Activated CD4-positive, alpha-beta T cell treated with anti-CD3 and anti-CD28 coated beads for 24 hours (primary cell): ENCODE data around the gene MGMT.

Experiments used
- DNase-seq, 2 donors: peaks; one replicate each; pipeline ENCODE4 v3.0.0-alpha.2; 2020; ENCODE audit warnings: low read depth in 2 of 2

The MGMT gene

DNA sequence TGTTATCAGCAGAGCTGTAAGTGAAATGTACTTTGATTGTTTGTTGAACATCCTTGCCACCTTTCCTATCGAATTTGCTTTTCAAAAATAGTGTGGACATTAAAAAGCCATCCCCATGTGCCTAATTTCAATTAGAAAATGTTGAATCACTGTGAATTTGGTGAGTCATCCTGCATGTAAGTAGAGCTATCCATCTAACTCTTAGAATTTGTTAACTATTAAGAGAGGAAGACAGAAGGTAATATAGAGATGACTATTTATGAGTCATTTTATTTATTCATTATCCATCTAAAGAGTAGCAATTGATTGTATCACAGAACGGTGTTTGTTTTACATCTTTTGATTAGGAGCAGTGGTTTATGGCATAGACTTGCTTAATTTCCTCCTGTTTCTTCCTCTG, 154.7 kb downstream of the MGMT start:
- DNase-seq, result no peak

DNA sequence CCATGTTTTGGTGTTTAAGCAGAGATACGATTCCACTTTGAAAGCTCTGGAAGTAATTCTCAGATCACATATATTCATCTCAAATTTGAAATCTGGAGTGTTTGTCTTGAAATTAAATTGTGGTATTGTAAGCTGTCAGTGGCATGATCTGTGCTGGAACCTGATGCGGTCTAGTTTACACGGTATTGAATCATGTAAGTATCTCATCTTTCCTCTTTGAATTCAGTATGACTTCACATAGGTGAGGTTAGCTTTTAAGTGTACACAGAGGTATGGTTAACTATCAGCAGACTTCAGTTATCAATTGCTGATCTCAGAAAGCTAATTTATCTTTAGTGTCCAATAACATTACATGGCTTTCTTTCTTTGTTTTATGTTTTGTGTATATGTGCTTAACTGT, 155.2 kb downstream of the MGMT start:
- DNase-seq, result no peak

DNA sequence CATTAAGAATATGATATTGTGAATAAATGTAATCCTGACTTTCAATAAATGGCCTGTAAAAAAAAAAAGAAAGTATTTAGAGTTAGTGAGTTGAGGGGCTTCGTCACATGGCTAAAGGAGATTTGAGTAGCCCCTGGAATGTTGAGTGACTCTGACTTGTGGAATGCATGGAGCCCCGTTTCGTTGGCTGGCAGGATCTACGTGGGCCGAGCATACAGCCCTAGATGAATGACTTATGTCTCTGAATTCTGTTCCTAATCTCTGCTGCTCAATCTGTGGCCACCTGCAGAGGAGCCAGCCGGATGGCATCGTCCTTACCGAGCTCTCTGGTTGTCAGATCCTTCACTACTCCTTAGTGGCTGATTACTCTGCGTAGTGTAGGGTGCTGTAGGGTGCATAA, 155.7 kb downstream of the MGMT start:
- DNase-seq, result no peak

DNA sequence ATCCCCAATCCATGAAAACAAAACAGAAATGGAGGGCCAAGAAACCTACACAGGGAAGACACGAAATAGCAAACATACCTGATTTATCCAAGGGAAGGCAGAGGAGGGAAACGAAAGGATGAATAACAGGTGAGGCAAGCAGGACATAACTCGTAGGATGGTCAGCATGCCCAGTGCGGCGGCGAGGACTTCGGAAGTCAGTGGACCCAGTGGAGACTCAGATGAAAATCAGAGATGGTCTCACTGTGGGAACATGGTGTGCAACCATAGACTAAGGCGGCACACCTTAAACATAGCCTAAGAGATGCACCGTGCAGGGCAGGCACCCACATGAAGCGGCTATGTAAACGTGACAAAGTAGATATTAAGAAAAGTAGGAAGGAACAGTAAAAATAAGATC, 157.5 kb downstream of the MGMT start:
- no peak for DNase-seq

DNA sequence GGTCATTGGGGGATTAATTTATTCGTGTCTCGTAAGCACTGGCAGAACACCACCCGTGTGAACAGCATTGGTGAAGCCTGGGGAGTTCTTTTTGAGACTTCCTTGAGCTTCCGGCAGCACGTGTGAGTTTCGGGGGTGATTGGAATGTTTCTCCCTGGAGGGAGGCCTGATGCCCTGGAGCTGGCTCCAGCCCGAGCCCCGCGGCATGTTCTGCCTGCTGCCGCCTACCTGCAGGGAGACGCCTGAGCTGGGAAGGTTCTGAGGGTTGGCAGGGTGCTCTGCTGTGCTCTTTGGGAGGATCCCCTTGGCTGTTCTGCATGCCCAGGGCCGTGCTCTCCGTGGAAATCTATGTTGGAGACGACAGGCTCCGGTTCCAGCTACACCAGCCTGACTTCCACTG, 159.3 kb downstream of the MGMT start:
- DNase-seq, result no peak

DNA sequence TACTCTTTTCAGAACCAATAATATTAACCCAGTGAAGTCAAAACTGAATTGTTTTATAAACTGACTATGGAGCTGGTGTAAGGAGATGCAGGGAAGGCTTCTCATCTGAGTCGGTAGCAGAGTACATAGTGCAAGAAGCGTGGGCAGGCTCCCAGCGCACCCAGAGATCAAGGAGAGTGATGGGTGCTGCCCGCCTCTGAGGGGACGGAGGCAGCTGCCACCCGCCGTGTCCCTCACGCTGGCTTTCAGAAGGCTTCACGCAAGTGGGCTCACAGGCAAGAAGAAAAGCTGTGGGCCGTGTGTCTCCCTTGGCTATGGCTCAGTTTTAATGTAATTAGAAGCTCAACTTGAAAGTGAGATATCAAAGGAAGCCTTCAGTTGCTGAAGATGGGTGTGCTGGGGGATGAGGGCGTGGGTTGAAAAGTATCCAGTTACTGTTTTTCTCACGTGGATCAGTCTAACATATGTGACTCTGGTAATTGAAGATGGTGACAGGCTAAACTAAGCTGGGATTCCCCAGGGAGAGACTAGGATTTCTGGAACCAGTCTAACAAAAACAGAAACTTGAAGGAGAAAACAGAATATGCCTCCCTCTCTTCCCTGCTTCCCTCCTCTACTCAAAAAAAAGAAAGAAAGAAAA, 159.9 kb downstream of the MGMT start:
- DNase-seq, result no peak

DNA sequence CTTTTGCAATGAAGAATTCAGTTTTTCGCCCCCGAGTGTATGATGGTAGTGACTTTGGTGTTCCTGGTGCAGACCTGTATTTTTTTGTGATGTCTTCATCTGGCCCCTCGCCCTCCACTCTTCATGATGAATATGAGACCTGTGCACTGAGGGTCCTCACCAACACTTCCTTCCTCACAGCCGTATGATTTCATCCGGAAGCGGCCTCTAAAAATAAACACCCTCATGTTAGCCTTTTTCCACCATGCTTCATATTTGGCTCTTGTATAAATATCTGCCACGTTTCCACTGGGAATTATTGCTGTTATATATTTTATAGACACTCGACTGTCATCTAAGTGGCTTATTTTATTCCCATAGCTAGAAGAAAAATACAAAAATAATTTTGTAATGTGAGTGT, 160.4 kb downstream of the MGMT start:
- DNase-seq, result no peak

DNA sequence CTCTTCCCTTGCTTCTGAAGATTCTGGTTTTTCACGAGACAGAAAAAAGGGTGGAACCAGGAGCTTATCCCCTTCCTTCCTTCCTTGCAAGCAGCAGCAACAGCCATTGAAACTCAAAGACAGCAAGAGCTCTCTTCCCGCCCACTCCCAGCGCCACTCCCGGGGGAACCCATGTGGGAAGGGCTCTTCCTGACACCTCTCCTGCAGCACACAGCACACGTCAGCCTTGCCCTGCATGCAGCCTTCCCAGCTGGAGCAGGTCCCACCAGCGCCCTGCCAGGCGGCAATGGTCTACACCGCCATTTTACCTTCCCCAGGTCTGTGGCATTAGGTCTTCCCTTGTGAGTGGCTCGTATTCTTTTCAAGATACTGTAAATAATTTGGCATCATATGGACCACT, 161.8 kb downstream of the MGMT start:
- no peak for DNase-seq

DNA sequence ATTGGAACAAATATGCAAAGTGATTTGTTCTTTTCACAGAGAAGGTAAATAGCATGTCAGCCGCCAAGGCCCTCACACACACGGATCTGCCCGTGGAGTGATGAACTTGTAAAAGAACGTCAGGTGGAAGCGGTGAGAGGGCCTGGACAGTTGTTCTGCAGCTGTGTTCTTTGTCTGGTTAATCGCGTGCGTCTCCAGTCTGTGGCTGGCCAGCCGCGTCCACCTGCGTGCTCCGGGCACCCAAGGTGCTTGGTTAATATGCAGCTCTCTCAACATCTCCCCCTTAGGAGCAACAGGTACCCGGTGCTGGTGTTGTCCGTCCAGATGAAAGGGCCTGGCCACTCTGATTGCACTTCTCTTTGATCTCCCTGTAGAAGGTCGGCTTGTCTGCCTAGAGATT, 162.9 kb downstream of the MGMT start:
- no peak for DNase-seq

DNA sequence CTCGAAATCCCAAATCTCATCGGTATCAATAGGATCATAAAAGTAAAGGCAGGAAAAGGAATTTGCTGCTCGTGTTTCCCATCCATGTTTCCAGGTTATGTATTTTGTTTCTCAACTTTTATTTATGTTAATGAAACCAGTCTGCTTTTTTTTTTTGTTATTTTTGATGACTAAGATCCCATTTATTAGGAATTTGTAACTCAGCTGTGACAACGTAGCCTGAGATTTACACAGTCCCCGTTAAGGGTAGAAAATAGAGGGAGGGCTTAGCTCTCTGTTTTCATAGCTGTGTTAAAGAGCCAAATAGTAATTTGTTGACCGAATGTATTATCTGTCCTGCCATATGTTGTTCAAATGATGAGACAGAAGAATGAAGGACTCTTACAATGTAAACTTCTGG, 164.0 kb downstream of the MGMT start:
- DNase-seq, result no peak

DNA sequence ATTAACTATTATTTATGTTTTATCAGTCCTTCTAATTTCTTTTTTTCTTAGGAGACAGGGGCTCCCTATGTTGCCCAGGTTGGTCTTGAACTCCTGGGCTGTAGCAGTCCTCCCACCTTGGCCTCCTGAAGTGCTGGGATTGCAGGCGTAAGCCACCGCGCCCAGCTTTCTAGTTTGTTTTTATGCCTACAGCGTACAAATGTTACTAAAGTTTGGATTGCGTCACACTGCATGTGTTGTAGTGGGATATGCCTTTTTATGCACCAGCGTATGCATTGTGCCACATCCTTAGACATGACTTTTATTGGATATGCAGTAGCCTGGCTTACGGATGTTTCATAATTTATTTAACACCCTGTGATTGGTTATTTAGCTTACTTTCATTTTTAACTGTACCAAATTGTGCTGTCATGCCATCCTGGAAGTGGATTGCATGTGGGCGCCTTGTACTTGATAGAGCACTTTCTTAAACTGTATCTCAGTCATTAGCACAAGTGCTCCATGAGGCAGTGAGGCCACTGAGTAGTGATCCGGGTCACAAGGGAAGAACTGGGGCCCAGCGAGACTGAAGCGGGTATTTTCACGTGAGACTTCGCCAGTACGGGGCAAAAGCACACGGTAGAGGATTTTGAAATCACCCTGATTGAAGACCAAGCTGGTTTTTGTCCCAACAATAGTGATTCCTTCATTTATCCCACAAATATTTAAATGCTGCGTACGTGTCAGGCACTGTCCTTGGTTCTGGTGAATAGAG, 165.0 kb downstream of the MGMT start:
- no peak for DNase-seq

DNA sequence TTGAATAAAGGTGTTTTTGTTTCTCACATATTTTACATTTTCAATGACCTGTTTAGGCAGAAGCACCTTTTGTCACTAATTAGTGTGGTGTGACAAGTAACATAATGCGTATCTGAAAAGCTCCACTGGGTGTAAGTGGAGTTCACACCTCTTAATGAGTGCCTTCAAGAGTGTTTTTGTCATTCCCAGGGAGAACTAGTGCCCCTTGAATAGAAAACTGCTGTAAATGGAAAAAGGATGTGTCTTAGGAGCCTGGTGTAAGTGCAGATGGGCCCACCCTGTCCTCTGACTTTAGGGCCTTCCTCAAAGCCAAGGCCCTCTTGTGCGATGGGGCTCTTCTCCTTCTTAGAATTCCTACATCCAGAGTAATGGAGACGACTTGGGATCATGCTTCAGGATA, 170.0 kb downstream of the MGMT start:
- no peak for DNase-seq

DNA sequence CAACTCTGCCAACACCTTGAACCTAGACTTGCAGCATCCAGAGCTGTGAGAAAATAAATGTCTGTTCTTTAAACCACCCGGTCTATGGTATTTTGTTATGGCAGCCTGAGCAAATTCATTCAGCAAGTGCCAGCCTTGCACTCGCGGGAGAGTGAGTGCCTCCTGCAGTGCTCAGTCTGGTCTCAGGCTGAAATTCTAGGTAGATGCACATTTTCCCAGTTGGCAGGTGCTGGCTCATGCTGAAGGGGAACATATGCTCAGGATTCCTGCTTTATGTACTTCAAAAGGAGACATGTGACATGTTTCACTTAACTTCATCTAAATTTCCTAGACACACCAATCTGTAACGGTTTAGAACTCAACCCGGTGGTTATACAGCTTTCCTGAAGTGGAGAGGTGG, 170.8 kb downstream of the MGMT start:
- no peak for DNase-seq

DNA sequence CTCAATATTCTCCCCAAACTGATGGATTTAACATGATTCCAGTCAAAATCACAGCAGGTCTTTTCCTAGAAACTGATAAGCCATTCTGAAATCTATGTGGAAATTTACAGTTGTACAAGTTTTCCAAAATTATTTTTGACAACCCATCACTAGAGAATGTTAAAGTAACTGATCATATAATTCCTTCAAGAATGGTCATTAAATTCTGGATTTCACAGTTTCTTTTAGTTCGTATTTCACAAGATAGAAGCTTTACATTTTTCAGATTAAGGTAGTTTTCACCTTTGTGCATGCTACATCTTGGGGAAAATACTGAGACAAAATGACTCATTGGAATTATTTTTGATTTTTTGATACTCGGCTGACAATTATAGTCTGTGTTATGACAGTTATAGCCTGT, 174.3 kb downstream of the MGMT start:
- DNase-seq, result no peak

DNA sequence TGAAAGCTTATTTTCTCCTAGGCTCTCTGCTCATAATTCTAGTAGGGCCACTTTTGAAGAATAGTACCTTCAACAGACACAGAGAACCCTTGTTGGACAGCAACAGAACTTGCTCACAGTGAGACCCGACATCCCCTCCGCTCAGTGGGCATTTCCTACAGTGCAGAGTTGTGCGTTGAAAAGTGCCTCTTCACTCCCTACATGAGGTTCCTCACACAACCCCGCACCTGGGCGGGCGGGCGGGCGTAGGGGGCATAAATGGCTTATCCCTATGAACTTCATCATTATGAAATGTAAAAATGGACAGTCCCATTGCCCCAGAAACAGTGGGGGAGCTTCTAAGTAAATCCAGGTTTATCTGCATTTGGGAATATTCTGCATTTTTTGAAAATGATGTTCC, 174.9 kb downstream of the MGMT start:
- DNase-seq, result no peak

DNA sequence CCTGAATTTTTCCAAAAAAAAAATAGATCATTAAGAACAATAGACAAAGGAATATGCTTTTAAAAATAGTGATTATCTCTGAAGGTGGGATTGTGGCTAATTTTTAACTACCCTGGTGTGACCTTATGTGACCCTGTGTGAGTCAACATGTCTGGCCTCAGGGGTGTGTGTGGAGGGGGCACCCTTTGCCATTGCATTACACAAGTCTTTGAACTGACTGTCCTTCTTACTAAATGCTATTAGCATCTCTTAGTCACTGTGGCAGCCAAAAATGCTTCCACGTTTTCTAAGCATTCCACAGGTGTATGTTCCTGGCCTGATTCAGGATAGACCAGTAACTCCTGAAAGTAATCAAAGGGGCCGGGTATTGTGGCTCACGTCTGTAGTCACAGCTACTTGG, 175.4 kb downstream of the MGMT start:
- DNase-seq, result no peak

DNA sequence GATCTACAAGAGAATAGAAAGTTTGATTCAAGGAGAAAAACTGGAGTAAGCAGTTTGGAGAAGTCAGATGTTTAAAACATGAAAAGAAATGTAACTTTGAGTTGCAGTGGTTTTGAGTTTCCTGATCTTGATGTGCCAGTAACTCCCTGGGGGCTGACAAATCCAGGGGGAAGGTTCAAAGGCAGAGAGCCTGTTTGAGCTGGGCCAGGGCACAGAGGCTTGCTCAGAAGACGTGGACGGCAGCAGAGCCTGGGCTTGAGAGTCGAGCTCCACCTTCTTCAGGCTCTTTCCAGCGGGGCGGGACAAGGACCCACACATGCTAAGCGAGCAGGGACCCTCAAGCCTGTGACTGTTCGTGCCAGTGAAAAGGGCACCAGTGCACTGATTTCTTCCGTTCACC, 176.2 kb downstream of the MGMT start:
- no peak for DNase-seq

DNA sequence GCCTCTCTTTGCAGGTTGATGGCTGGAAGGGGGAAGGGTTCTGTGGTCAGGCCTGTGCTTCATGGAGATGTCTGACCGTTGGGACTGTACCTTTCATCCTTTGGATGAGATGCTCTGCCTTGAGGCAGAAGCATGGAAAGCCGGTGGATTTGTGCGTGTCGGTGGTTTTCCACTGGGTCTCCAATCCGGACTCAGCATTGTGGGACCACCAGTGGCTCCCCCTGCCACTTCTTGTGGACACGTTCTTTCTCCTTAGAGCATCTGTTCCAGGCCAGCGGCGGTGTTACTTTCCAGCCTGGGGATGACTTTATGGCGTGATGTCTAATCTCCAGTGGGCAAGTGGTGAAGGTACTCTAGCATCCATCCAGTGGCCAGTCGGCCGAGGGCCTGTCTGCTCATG, 178.4 kb downstream of the MGMT start:
- no peak for DNase-seq

DNA sequence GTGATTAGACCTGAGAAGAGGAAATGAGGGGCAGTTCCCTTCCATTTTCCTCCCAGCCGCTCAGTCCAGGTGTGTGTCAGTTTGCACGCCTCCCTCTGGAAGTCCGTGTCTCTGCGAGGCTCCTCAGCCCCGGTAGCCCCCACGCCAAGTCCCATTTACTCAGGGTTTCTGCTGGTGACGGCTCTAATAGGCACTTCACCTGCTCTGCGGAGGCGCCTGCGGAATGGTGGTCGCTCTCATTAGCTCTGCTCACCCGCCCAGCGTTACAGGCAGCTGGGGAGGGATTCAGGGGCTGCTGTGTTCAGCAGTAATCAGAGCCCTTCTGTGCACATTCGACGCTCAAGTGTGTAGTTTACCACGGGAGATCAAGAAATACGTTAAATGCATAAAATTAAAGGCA, 179.9 kb downstream of the MGMT start:
- no peak for DNase-seq

DNA sequence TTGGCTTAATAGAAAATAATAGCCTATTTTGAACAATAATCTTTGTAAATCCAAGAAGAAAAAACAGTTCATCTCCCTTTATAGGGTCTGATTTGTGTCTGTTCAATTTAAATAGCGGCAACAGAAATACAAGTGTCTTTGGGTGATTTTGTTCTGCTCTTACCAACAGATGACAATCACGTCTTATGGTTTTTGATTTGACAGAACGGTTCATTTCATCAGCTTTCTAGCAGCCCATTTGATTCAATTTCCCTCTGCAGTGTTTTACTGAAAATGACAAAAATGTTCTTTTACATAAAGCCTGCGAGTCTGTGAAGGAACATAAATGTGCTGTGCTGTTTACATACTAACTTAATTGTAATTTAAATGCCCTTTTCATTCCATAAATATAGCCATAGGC, 180.5 kb downstream of the MGMT start:
- DNase-seq, result no peak

DNA sequence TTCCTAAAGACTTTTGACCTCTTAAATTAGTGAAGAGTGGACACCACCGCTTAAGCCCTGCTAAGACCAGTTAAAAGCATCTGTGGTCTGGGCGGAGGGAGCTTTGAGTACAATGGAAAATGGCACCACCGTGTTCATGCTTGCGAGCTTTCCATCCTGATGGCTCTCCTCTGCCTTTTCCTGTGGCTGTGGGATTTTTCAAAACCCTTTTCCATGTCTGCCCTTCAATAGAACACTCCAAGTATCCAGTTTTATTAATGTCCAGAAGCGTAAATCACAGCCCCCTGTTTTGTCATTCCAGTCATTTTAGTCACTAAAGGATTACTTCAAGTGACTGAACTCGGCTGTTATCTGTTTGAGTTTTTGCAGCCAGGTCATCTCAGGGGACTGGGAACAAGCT, 181.8 kb downstream of the MGMT start:
- DNase-seq, result no peak

DNA sequence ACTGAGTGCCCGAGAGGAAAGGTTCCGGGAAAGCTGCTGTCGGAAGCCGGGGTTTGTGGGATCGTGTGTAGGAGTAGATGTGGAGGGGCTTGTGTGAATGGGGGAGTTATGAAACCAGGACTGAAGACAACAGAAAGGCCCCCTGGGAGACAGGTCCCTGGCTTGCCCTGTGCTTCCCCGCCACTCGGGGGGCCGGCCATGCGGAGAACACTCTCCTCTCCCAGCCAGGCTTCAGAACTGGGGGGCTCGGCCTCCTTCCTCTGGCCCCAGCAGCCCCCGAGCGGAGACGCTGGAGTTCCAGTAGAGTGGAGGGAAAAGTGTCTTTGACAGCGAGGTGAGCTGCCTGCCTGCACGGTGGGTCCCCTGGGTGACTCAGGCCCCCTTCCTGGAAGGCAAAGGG, 185.0 kb downstream of the MGMT start:
- no peak for DNase-seq

DNA sequence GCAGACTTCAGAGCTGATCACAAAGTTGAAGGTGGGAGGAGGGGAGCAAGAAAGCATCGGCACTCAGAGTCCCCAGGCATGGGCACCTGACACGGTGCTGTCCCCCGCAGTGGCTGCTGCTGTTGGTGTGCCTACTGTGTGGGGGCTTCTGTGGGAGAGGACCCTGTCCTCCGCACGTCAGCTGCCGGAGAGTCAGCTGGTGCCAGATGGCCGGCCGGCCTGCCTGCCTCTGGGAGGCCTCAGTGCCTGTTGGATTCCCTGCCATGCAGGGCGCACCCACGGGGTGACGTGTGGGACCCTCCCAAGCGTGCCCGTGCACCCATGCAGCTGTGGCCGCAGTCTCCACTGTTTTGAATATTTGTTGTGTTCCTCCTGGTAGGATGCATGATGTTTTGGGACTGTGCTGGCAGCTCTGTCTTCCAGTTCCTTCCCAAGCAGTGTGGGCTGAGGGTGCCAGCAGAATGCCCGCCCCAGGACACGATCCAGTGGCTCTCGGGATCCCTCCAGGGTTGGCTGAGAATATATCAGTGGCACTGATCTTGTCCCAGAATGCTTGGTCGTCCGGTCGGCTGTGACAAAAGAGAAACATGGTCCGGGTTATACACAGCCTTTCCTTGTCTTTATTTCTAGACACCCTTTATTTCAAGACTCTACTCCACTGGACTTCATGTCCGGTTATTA, 185.6 kb downstream of the MGMT start:
- no peak for DNase-seq
